PC-9 (cell line): ENCODE results near the gene DAPK1. TPM values are rescaled to one million over a fixed set of nuclear protein-coding genes. Genes with fewer than 3 reads are reported as not detected.

Experiments
- BruUV-seq: library from RNA; stranded (reverse); fragments of 400-500 nt; replicated peaks from 2 replicates; lab custom pipeline; 2021; lab: Mats Ljungman, UMichigan
- CTCF ChIA-PET: fragments of 300-600 bp; sonication (Branson Sonifier 250); formaldehyde crosslinking; loops from one replicate; lab custom pipeline; 2022; ENCODE audit warnings: antibody characterized with exemption; lab: Charles Lee
- POLR2A ChIA-PET: fragments of 300-600 bp; sonication (Branson Sonifier 250); formaldehyde crosslinking; loops from one replicate; lab custom pipeline; 2022; ENCODE audit warnings: antibody characterized with exemption; ENCODE audit not compliant: unreplicated experiment; lab: Charles Lee
- DNase-seq, 2 experiments: peaks; one replicate each; pipeline versions ENCODE4 v3.0.0 to v3.0.0-alpha.2; 2015 to 2022; ENCODE audit warnings: mixed read lengths in 1 of 2
- H2AFZ ChIP-seq: fragments of 200-600 bp; sonication (generic); 2 replicates; pipeline ENCODE4 v1.8.1; 2017; ENCODE audit warnings: antibody characterized with exemption
- H3F3A ChIP-seq: fragments of 200-600 bp; sonication (generic); 2 replicates; pipeline ENCODE4 v1.8.1; 2017; ENCODE audit warnings: antibody characterized with exemption, mild to moderate bottlenecking, low read depth; ENCODE audit not compliant: insufficient read depth
- H3K27ac ChIP-seq: fragments of 200-600 bp; sonication (generic); 2 replicates; pipeline ENCODE4 v1.6.1; 2016; ENCODE audit warnings: mixed run types
- H3K27me3 ChIP-seq: fragments of 200-600 bp; sonication (generic); 2 replicates; pipeline ENCODE4 v1.6.1; 2016; ENCODE audit warnings: low read depth, mixed run types; ENCODE audit not compliant: insufficient read depth
- H3K36me3 ChIP-seq: fragments of 200-600 bp; sonication (generic); 2 replicates; pipeline ENCODE4 v1.6.1; 2016; ENCODE audit warnings: low read depth, mixed run types
- H3K4me1 ChIP-seq: fragments of 200-600 bp; sonication (generic); replicated peaks from 2 replicates; pipeline ENCODE4 v1.6.1; 2016; ENCODE audit warnings: mixed run types; ENCODE audit not compliant: insufficient read depth
- H3K4me2 ChIP-seq: fragments of 200-600 bp; sonication (generic); 2 replicates; pipeline ENCODE4 v1.6.1; 2017; ENCODE audit warnings: mixed run types
- H3K4me3 ChIP-seq: fragments of 200-600 bp; sonication (generic); 2 replicates; pipeline ENCODE4 v1.6.1; 2016; ENCODE audit warnings: mixed run types
- H3K79me2 ChIP-seq: fragments of 200-600 bp; sonication (generic); 2 replicates; pipeline ENCODE4 v1.6.1; 2017; ENCODE audit warnings: low read depth, mixed run types
- H3K9me2 ChIP-seq: fragments of 200-600 bp; sonication (generic); 2 replicates; pipeline ENCODE4 v1.8.1; 2017; ENCODE audit warnings: mild to moderate bottlenecking; ENCODE audit not compliant: insufficient read depth
- H3K9me3 ChIP-seq: fragments of 200-600 bp; sonication (generic); 2 replicates; pipeline ENCODE4 v1.8.1; 2016; ENCODE audit warnings: low read depth; ENCODE audit not compliant: insufficient read depth
- H4K20me1 ChIP-seq: fragments of 200-600 bp; sonication (generic); 2 replicates; pipeline ENCODE4 v1.8.1; 2017; ENCODE audit not compliant: insufficient read depth
- EZH2 ChIP-seq: fragments of 200-600 bp; sonication (generic); IDR thresholded peaks from 2 replicates; pipeline ENCODE4 v1.8.0; 2017; ENCODE audit warnings: antibody characterized with exemption, low read depth
- intact Hi-C: fragments of 100-400 bp; cut with micrococcal nuclease; formaldehyde crosslinking; loops from one replicate; pipeline ENCODE4 v1.10.0; 2022; ENCODE audit not compliant: unreplicated experiment
- total RNA-seq: library from RNA; stranded (reverse); gene quantifications from 2 replicates; pipeline ENCODE4 v1.2.3, GENCODE V29; 2021
- TF ChIP-seq, protein P1 (sequence below): fragments of 200-600 bp; sonication (generic); conservative IDR thresholded peaks from 2 replicates; pipeline ENCODE4 v1.6.1; 2017; ENCODE audit warnings: mixed run types, antibody characterized with exemption, mild to moderate bottlenecking, moderate library complexity

Gene DAPK1
- total RNA-seq, 1 experiment from 2014 or later, result 100 TPM

DNA sequence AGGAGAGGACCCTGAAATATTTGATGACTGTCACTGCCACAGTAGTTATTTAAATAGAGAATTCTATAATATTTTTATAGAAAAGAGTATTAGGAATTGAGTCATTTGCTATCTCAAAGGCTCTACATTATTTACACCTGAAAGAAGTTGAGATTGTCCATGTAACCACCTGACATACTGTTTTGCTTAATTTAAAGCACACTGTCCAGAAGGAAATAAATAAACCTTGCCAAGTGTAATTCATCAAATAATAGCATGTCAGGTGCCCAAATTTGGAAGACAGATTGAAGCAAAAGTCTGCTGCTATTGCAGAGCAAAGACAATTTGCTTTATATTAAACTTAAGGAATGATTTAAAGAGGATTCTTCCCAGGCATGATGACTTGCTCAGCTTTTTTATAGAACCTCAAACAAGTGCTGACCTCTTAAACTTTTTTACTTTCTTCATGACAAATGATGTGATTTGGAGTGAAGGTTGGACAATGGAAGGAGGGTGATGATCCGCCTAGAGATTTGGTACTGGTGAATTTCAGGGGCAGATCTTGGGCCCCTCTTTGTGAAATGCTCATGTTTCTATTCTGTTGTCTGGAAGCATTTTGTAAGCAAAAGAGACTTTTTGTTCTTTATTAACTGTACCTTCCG lies 65.0 kb downstream of the DAPK1 start:
- CTCF ChIA-PET, result no interaction called here
- H3K27me3 ChIP-seq, result no peaks in the 10 kb centered on the region

DNA sequence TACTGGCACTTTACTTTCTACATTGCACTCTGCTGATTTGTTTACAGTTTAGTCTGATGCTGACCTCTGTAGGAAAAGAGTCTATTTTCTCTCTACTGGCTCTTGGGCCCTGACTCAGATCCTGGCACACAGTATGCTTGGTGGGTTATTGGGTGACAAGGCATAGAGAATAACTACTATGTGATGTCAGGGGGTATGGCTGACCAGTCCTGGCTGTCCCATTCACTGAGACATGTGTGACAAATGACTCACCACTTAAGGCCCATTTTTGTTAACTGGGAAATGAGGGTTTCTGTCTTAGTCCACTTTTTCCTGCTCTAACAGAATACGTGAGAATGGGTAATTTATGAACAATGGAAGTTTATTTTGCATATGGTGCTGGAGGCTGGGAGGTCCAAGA lies 66.4 kb downstream of the DAPK1 start:
- H3K9me3 ChIP-seq, result no peaks in the 10 kb centered on the region
- H3K4me2 ChIP-seq, result no peak overlapping the region
- no peaks in the 10 kb centered on the region for H3F3A ChIP-seq
- BruUV-seq, result no TSS peak
- CTCF ChIA-PET, result no interaction called here
- H3K27ac ChIP-seq, result no peak overlapping the region
- no peaks in the 10 kb centered on the region for H3K27me3 ChIP-seq
- H3K4me1 ChIP-seq, result peaks cover 20% of the 10 kb centered on the region
- POLR2A ChIA-PET, result no interaction called here
- H3K4me3 ChIP-seq, result no peak overlapping the region
- H3K9me2 ChIP-seq, result no peaks in the 10 kb centered on the region
- H3K36me3 ChIP-seq, result 0 out of 2 replicates have a peak, but pooled peaks cover 6% of the 10 kb centered on the region
- no peaks in the 10 kb centered on the region; the same call in 1 of the 2 replicates for H3K79me2 ChIP-seq
- no peak overlapping the region for H2AFZ ChIP-seq
- intact Hi-C loops, result no loop called here
- peaks cover 4% of the 10 kb centered on the region; the same call in 1 of the 2 replicates for H4K20me1 ChIP-seq
- peak; percentile 15 to 57 for DNase-seq
- TF ChIP-seq EZH2, result no peak
- TF ChIP-seq, protein P1, sequence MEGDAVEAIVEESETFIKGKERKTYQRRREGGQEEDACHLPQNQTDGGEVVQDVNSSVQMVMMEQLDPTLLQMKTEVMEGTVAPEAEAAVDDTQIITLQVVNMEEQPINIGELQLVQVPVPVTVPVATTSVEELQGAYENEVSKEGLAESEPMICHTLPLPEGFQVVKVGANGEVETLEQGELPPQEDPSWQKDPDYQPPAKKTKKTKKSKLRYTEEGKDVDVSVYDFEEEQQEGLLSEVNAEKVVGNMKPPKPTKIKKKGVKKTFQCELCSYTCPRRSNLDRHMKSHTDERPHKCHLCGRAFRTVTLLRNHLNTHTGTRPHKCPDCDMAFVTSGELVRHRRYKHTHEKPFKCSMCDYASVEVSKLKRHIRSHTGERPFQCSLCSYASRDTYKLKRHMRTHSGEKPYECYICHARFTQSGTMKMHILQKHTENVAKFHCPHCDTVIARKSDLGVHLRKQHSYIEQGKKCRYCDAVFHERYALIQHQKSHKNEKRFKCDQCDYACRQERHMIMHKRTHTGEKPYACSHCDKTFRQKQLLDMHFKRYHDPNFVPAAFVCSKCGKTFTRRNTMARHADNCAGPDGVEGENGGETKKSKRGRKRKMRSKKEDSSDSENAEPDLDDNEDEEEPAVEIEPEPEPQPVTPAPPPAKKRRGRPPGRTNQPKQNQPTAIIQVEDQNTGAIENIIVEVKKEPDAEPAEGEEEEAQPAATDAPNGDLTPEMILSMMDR, result no peak

More for the DNA sequence above, 65.0 kb downstream of the DAPK1 start:
- Histone ChIP-seq H3K9me3 (no peaks in the 10 kb centered on the region), H3K4me1 (peaks cover 13% of the 10 kb centered on the region; the same call in 1 of the 2 replicates), H3F3A (no peaks in the 10 kb centered on the region), H3K4me2 (no peak overlapping the region), H4K20me1 (no peaks in the 10 kb centered on the region), H3K27ac (no peak overlapping the region), H3K36me3 (0 out of 2 replicates have a peak, but pooled peaks cover 6% of the 10 kb centered on the region), H2AFZ (no peak overlapping the region), H3K9me2 (no peaks in the 10 kb centered on the region), H3K79me2 (no peaks in the 10 kb centered on the region), H3K4me3 (no peak overlapping the region)
- TF ChIP-seq, protein P1, result no peak
- no peak for TF ChIP-seq EZH2
- BruUV-seq, result no TSS peak
- no peak for DNase-seq
- intact Hi-C loops, result no loop called here
- POLR2A ChIA-PET, result no interaction called here

GRCh38 chr9:87564791-87565241 lies 67.1 kb downstream of the DAPK1 start:
- intact Hi-C loops, result no loop called here

More at GRCh38 chr9:87564791-87565241, 67.1 kb downstream of the DAPK1 start:
- Histone ChIP-seq H4K20me1 (peaks cover 4% of the 10 kb centered on the region; the same call in 1 of the 2 replicates), H3K4me2 (no peak overlapping the region), H3F3A (0 out of 2 replicates have a peak, but pooled peaks cover 2% of the 10 kb centered on the region), H3K79me2 (no peaks in the 10 kb centered on the region; the same call in 1 of the 2 replicates), H3K27me3 (no peaks in the 10 kb centered on the region), H3K4me3 (no peak overlapping the region), H3K36me3 (0 out of 2 replicates have a peak, but pooled peaks cover 6% of the 10 kb centered on the region), H3K9me2 (no peaks in the 10 kb centered on the region), H3K9me3 (no peaks in the 10 kb centered on the region), H3K27ac (no peak overlapping the region), H3K4me1 (peaks cover 27% of the 10 kb centered on the region), H2AFZ (no peak overlapping the region)
- POLR2A ChIA-PET, result no interaction called here
- BruUV-seq, result no TSS peak
- DNase-seq, result no peak
- CTCF ChIA-PET, result no interaction called here
- TF ChIP-seq, protein P1, result no peak
- TF ChIP-seq EZH2, result no peak
